Brain microvascular endothelial cell (primary cell): ENCODE data around the gene SOBP.

Experiments
- DNase-seq: peaks from one replicate; pipeline ENCODE4 v3.0.0-alpha.2; 2020
- H3K27ac ChIP-seq: fragments of 250-450 bp; sonication (Bioruptor Pico); 2 replicates; pipeline ENCODE4 v1.5.1; 2020; ENCODE audit warnings: mild to moderate bottlenecking, moderate library complexity
- H3K27me3 ChIP-seq: fragments of 250-450 bp; sonication (Bioruptor Pico); replicated peaks from 2 replicates; pipeline ENCODE4 v1.5.1; 2020; ENCODE audit warnings: mild to moderate bottlenecking
- H3K36me3 ChIP-seq: fragments of 250-450 bp; sonication (Bioruptor Pico); replicated peaks from 2 replicates; pipeline ENCODE4 v1.5.1; 2020; ENCODE audit warnings: mild to moderate bottlenecking
- H3K4me3 ChIP-seq: 2 replicates; pipeline ENCODE4 v1.5.1; 2011; ENCODE audit warnings: low read depth, mild to moderate bottlenecking, control low read depth, low read length, moderate library complexity
- CTCF ChIP-seq: IDR thresholded peaks from 2 replicates; pipeline ENCODE4 v1.5.1; 2011; ENCODE audit warnings: low read depth, mild to moderate bottlenecking, moderate library complexity, low read length, control low read depth, inconsistent platforms; ENCODE audit errors: missing control alignments
- in situ Hi-C: cut with HindIII; loops from 2 replicates; pipeline ENCODE4 v1.10.0; 2017; ENCODE audit warnings: low sequenced_read_pairs, low pct_ligation_motif_present

SOBP gene

GRCh38 chr6:107540465-107540857 lies 50.5 kb downstream of the SOBP start:
- no peak for DNase-seq
- in situ Hi-C loops: no loop called here

GRCh38 chr6:107542192-107542668 lies 52.3 kb downstream of the SOBP start:
- no peak overlapping the region for H3K4me3 ChIP-seq
- in situ Hi-C loops: no loop called here
- no peak overlapping the region for H3K27ac ChIP-seq
- no peak for TF ChIP-seq CTCF
- no peak for DNase-seq
- H3K36me3 ChIP-seq: no peaks in the 10 kb centered on the region
- H3K27me3 ChIP-seq: no peaks in the 10 kb centered on the region

More at GRCh38 chr6:107540465-107540857, 50.5 kb downstream of the SOBP start:
- H3K36me3 ChIP-seq: no peaks in the 10 kb centered on the region
- H3K27me3 ChIP-seq: no peaks in the 10 kb centered on the region
- H3K27ac ChIP-seq: no peak overlapping the region
- no peak overlapping the region for H3K4me3 ChIP-seq
- TF ChIP-seq CTCF: no peak

GRCh38 chr6:107543088-107543487 lies 53.2 kb downstream of the SOBP start:
- no peak for DNase-seq
- no peak overlapping the region for H3K27ac ChIP-seq
- H3K36me3 ChIP-seq: no peaks in the 10 kb centered on the region
- no peaks in the 10 kb centered on the region for H3K27me3 ChIP-seq
- H3K4me3 ChIP-seq: no peak overlapping the region
- no peak for TF ChIP-seq CTCF
- in situ Hi-C loops: no loop called here

- DNase-seq: no peak
- Histone ChIP-seq H3K36me3 (no peaks in the 10 kb centered on the region), H3K27ac (no peak overlapping the region), H3K4me3 (no peak overlapping the region), H3K27me3 (no peaks in the 10 kb centered on the region)
- TF ChIP-seq CTCF: no peak
- in situ Hi-C loops: no loop called here
Measured at GRCh38 chr6:107543567-107543966, 53.6 kb downstream of the SOBP start.

- Histone ChIP-seq H3K27me3 (no peaks in the 10 kb centered on the region), H3K4me3 (no peak overlapping the region), H3K27ac (no peak overlapping the region), H3K36me3 (no peaks in the 10 kb centered on the region)
- in situ Hi-C loops: no loop called here
- TF ChIP-seq CTCF: no peak
- DNase-seq: no peak
Measured at GRCh38 chr6:107545763-107546162, 55.8 kb downstream of the SOBP start.

GRCh38 chr6:107546691-107547450 lies 57.0 kb downstream of the SOBP start:
- DNase-seq: no peak
- Histone ChIP-seq H3K4me3 (no peak overlapping the region), H3K27ac (no peak overlapping the region), H3K27me3 (no peaks in the 10 kb centered on the region), H3K36me3 (no peaks in the 10 kb centered on the region)
- no peak for TF ChIP-seq CTCF
- in situ Hi-C loops: no loop called here
